Mesenchymal stem cell (in vitro differentiated cells and primary cell): ENCODE measurements around the gene VIL1.
A peak's percentile ranks its signal among the peaks of the same experiment; 100 is the strongest.

Experiments
- DNase-seq: peaks from one replicate; pipeline ENCODE4 v3.0.0-alpha.2; 2013
- H2AFZ ChIP-seq: one replicate; pipeline ENCODE4 v1.6.1; 2013; ENCODE audit warnings: low read depth, mild to moderate bottlenecking, control low read depth, inconsistent platforms, low read length, moderate library complexity
- H2AK5ac ChIP-seq: 2 replicates; pipeline ENCODE4 v1.6.1; 2013; ENCODE audit warnings: low read length, moderate library complexity, mild to moderate bottlenecking, inconsistent platforms; ENCODE audit not compliant: severe bottlenecking
- H2BK120ac ChIP-seq: one replicate; pipeline ENCODE4 v1.6.1; 2013; ENCODE audit warnings: low read depth, mild to moderate bottlenecking, inconsistent platforms, low read length, moderate library complexity
- H2BK12ac ChIP-seq, 2 experiments: one replicate each; pipeline ENCODE4 v1.6.1; 2013; ENCODE audit warnings: inconsistent platforms in 2 of 2, low read length in 2 of 2, mild to moderate bottlenecking in 2 of 2, moderate library complexity in 2 of 2, control low read depth in 1 of 2
- H2BK15ac ChIP-seq: one replicate; pipeline ENCODE4 v1.6.1; 2013; ENCODE audit warnings: mild to moderate bottlenecking, low read depth, inconsistent platforms; ENCODE audit not compliant: poor library complexity, severe bottlenecking
- H2BK5ac ChIP-seq: 2 replicates; pipeline ENCODE4 v1.6.1; 2013; ENCODE audit warnings: low read depth, mild to moderate bottlenecking, low read length, control low read depth, inconsistent platforms; ENCODE audit not compliant: poor library complexity, severe bottlenecking
- H3K14ac ChIP-seq, 2 experiments: one replicate each; pipeline ENCODE4 v1.6.1; 2013; ENCODE audit warnings: inconsistent platforms in 2 of 2, low read length in 2 of 2, control low read depth in 1 of 2, mild to moderate bottlenecking in 1 of 2, moderate library complexity in 1 of 2
- H3K18ac ChIP-seq, 2 experiments: one replicate each; pipeline ENCODE4 v1.6.1; 2013; ENCODE audit warnings: inconsistent platforms in 2 of 2, low read length in 2 of 2, control low read depth in 1 of 2, low read depth in 1 of 2, mild to moderate bottlenecking in 1 of 2
- H3K23ac ChIP-seq, 2 experiments: one replicate each; pipeline ENCODE4 v1.6.1; 2013; ENCODE audit warnings: inconsistent platforms in 2 of 2, low read length in 2 of 2, mild to moderate bottlenecking in 2 of 2, moderate library complexity in 2 of 2, control low read depth in 1 of 2
- H3K27ac ChIP-seq: 2 replicates; pipeline ENCODE4 v1.5.1; 2013; ENCODE audit warnings: mild to moderate bottlenecking, moderate library complexity, low read length, control low read depth, inconsistent platforms; ENCODE audit not compliant: poor library complexity, severe bottlenecking
- H3K27me3 ChIP-seq, 2 experiments: 2 replicates each; pipeline versions ENCODE4 v1.6.1 to v1.7.0; 2013; ENCODE audit warnings: low read length in 2 of 2, mild to moderate bottlenecking in 2 of 2, moderate library complexity in 2 of 2, control low read depth in 1 of 2, inconsistent platforms in 1 of 2; ENCODE audit not compliant: control insufficient read depth in 1 of 2, insufficient read depth in 1 of 2
- H3K36me3 ChIP-seq, 2 experiments: 2 replicates each; pipeline versions ENCODE4 v1.6.1 to v1.7.0; 2013; ENCODE audit warnings: low read length in 2 of 2, control low read depth in 1 of 2, inconsistent platforms in 1 of 2, low read depth in 1 of 2, mild to moderate bottlenecking in 1 of 2; ENCODE audit not compliant: insufficient read depth in 2 of 2, control insufficient read depth in 1 of 2
- H3K4ac ChIP-seq, 2 experiments: one replicate each; pipeline ENCODE4 v1.6.1; 2013; ENCODE audit warnings: inconsistent platforms in 2 of 2, low read length in 2 of 2, mild to moderate bottlenecking in 2 of 2, moderate library complexity in 2 of 2, control low read depth in 1 of 2, low read depth in 1 of 2
- H3K4me1 ChIP-seq: 2 replicates; pipeline ENCODE4 v1.6.1; 2013; ENCODE audit warnings: low read depth, low read length, control low read depth; ENCODE audit not compliant: control insufficient read depth, insufficient read depth
- H3K4me2 ChIP-seq: 2 replicates; pipeline ENCODE4 v1.6.1; 2013; ENCODE audit warnings: low read length, mild to moderate bottlenecking, inconsistent platforms; ENCODE audit not compliant: poor library complexity, severe bottlenecking
- H3K4me3 ChIP-seq, 2 experiments: 2 replicates each; pipeline versions ENCODE4 v1.5.1 to v1.7.0; 2013; ENCODE audit warnings: low read length in 2 of 2, mild to moderate bottlenecking in 2 of 2, control low read depth in 1 of 2, low read depth in 1 of 2; ENCODE audit not compliant: insufficient read depth in 1 of 2
- H3K79me1 ChIP-seq: replicated peaks from 2 replicates; pipeline ENCODE4 v1.6.1; 2013; ENCODE audit warnings: mild to moderate bottlenecking, control low read depth, low read length, inconsistent platforms; ENCODE audit not compliant: poor library complexity, severe bottlenecking
- H3K9ac ChIP-seq: 2 replicates; pipeline ENCODE4 v1.7.0; 2013; ENCODE audit warnings: mild to moderate bottlenecking, low read length, moderate library complexity
- H3K9me3 ChIP-seq: 2 replicates; pipeline ENCODE4 v1.7.0; 2013; ENCODE audit warnings: mild to moderate bottlenecking, low read length; ENCODE audit not compliant: control insufficient read depth
- H4K8ac ChIP-seq: one replicate; pipeline ENCODE4 v1.6.1; 2013; ENCODE audit warnings: inconsistent platforms, mild to moderate bottlenecking, low read length, moderate library complexity
- H4K91ac ChIP-seq: one replicate; pipeline ENCODE4 v1.6.1; 2013; ENCODE audit warnings: mild to moderate bottlenecking, low read length, inconsistent platforms
- WGBS: methylation state at CpG from one replicate; pipeline ENCODE4 v1.1.7; 2013; ENCODE audit warnings: mixed read lengths; 5-methylcytosine and 5-hydroxymethylcytosine counted together

The VIL1 gene

GRCh38 chr2:218406209-218406948 lies 12.5 kb upstream of the VIL1 start:
- Histone ChIP-seq H3K36me3 (peaks cover 29 to 44% of the 10 kb centered on the region in 2 experiments), H3K79me1 (peaks cover 24% of the 10 kb centered on the region), H4K8ac (peak overlapping the region; percentile 99), H2BK120ac (peak overlapping the region; percentile 78), H3K4ac (peak overlapping the region; percentile 37 to 67), H3K18ac (peak overlapping the region; percentile 63 to 94), H3K4me2 (peak overlapping the region; percentile 84), H3K14ac (no peak overlapping the region), H3K27me3 (no peaks in the 10 kb centered on the region), H3K4me3 (peak overlapping the region; percentile 34 to 74), H3K9ac (peak overlapping the region; percentile 89), H2BK5ac (peak overlapping the region; percentile 36), H2AK5ac (peak overlapping the region; percentile 39), H3K4me1 (peaks cover 33% of the 10 kb centered on the region), H3K27ac (peak overlapping the region; percentile 86), H3K9me3 (no peaks in the 10 kb centered on the region), H3K23ac (no peak overlapping the region), H4K91ac (peak overlapping the region; percentile 75), H2AFZ (peak overlapping the region; percentile 72), H2BK12ac (peak overlapping the region; percentile 7 to 81), H2BK15ac (peak overlapping the region; percentile 97)
- peak; percentile 94 for DNase-seq
- WGBS: 2% methylated on average over 36 of the region's 56 CpGs

- WGBS: 52% methylated on average over 11 of the region's 13 CpGs
- H2AK5ac ChIP-seq: peak overlapping the region; percentile 72
- no peak overlapping the region for H3K23ac ChIP-seq
- peak overlapping the region; percentile 72 for H2AFZ ChIP-seq
- H3K4me2 ChIP-seq: peak overlapping the region; percentile 83
- no peaks in the 10 kb centered on the region for H3K9me3 ChIP-seq
- H3K18ac ChIP-seq: peak overlapping the region; percentile 63 to 65
- H3K4me1 ChIP-seq: peaks cover 26% of the 10 kb centered on the region
- H2BK15ac ChIP-seq: peak overlapping the region; percentile 97
- H3K36me3 ChIP-seq: peaks cover 28 to 37% of the 10 kb centered on the region in 2 experiments
- no peak overlapping the region for H2BK5ac ChIP-seq
- H2BK12ac ChIP-seq: peak overlapping the region; percentile 55 to 65
- H3K27me3 ChIP-seq: peaks cover 0 to under 1% of the 10 kb centered on the region in 2 experiments
- H3K27ac ChIP-seq: peak overlapping the region; percentile 52
- H4K91ac ChIP-seq: peak overlapping the region; percentile 75
- peak overlapping the region; percentile 89 for H3K9ac ChIP-seq
- H3K14ac ChIP-seq: peak overlapping the region in 1 of 2 experiments; percentile 14
- peak overlapping the region; percentile 68 for H2BK120ac ChIP-seq
- peak; percentile 60 for DNase-seq
- H3K4ac ChIP-seq: peak overlapping the region; percentile 37 to 75
- H3K4me3 ChIP-seq: peak overlapping the region in 1 of 2 experiments; percentile 65
- peaks cover 22% of the 10 kb centered on the region for H3K79me1 ChIP-seq
- peak overlapping the region; percentile 99 for H4K8ac ChIP-seq
Observed at GRCh38 chr2:218406949-218407618, 11.8 kb upstream of the VIL1 start.

- H3K27me3 ChIP-seq: peaks cover 0 to 3% of the 10 kb centered on the region in 2 experiments
- peak overlapping the region in 1 of 2 experiments; percentile 88 for H2BK12ac ChIP-seq
- no peak overlapping the region for H4K8ac ChIP-seq
- H2BK120ac ChIP-seq: no peak overlapping the region
- peaks cover 22% of the 10 kb centered on the region for H3K4me1 ChIP-seq
- H2AFZ ChIP-seq: no peak overlapping the region
- H3K4ac ChIP-seq: no peak overlapping the region
- no peak overlapping the region for H2BK15ac ChIP-seq
- H3K9ac ChIP-seq: no peak overlapping the region
- no peaks in the 10 kb centered on the region for H3K9me3 ChIP-seq
- H3K4me3 ChIP-seq: no peak overlapping the region
- peak overlapping the region; percentile 69 for H2AK5ac ChIP-seq
- H2BK5ac ChIP-seq: no peak overlapping the region
- no peak overlapping the region for H3K27ac ChIP-seq
- H4K91ac ChIP-seq: peak overlapping the region; percentile 56
- 98% methylated on average over 8 of the region's 8 CpGs for WGBS
- H3K23ac ChIP-seq: no peak overlapping the region
- H3K79me1 ChIP-seq: peaks cover 17% of the 10 kb centered on the region
- peaks cover 22 to 31% of the 10 kb centered on the region in 2 experiments for H3K36me3 ChIP-seq
- H3K14ac ChIP-seq: no peak overlapping the region
- H3K4me2 ChIP-seq: no peak overlapping the region
- no peak overlapping the region for H3K18ac ChIP-seq
- DNase-seq: no peak
Observed at GRCh38 chr2:218407717-218408116, 11.2 kb upstream of the VIL1 start.

GRCh38 chr2:218418321-218418716 lies 604 bp upstream of the VIL1 start:
- Histone ChIP-seq H3K4me2 (no peak overlapping the region), H3K14ac (no peak overlapping the region), H3K18ac (no peak overlapping the region), H2AK5ac (no peak overlapping the region), H3K27ac (no peak overlapping the region), H3K9ac (no peak overlapping the region), H3K23ac (no peak overlapping the region), H3K27me3 (peaks cover 3 to 35% of the 10 kb centered on the region in 2 experiments), H2BK15ac (no peak overlapping the region), H3K79me1 (no peaks in the 10 kb centered on the region), H4K91ac (no peak overlapping the region), H2AFZ (no peak overlapping the region), H3K4me1 (no peaks in the 10 kb centered on the region), H3K4me3 (no peak overlapping the region), H2BK120ac (no peak overlapping the region), H4K8ac (no peak overlapping the region), H2BK12ac (no peak overlapping the region), H3K4ac (no peak overlapping the region), H3K9me3 (no peaks in the 10 kb centered on the region), H3K36me3 (no peaks in the 10 kb centered on the region), H2BK5ac (no peak overlapping the region)
- no peak for DNase-seq
- WGBS: 69% methylated on average over 5 of the region's 5 CpGs
